KOPT-K1 (cell line): ENCODE measurements around the gene DGAT2.
"Not testable (repeated sequence)": the region's sequence is repeated elsewhere in the genome, so short reads cannot be mapped to it uniquely, and the experiment has no call there.

ENCODE experiments used
- H3K27ac ChIP-seq: fragments of 200-600 bp; sonication (generic); 2 replicates; pipeline ENCODE4 v1.5.1; 2016; ENCODE audit warnings: antibody characterized with exemption, mild to moderate bottlenecking, low read depth, low read length; ENCODE audit not compliant: poor library complexity, severe bottlenecking
- H3K36me3 ChIP-seq: fragments of 200-600 bp; sonication (generic); 2 replicates; pipeline ENCODE4 v1.5.1; 2017; ENCODE audit warnings: antibody characterized with exemption, mild to moderate bottlenecking, low read length, moderate library complexity; ENCODE audit not compliant: insufficient read depth
- H3K9me3 ChIP-seq: fragments of 200-600 bp; sonication (generic); 2 replicates; pipeline ENCODE4 v1.5.1; 2017; ENCODE audit warnings: antibody characterized with exemption, low read length, mild to moderate bottlenecking; ENCODE audit not compliant: insufficient read depth, poor library complexity, severe bottlenecking

Gene DGAT2

DNA sequence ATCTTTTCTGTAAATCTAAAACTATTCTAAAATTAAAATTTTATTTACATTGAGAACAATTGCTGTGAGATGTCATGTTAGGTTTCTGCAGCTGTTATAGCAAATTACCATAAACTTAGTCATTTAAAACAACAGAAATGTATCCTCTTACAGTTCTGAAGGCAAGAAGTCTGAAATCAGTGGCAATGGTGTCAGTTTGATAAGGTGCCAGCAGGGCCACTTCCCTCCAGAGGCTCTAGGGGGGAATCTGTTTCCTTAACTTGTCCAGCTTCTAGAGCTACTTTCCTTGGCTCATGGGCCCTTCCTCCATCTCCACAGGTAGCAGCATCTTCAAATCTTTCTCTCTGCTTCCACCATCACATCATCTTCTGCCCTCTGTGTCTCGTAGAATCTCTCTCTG is 27.9 kb upstream of the DGAT2 start:
- no peaks in the 10 kb centered on the region for H3K36me3 ChIP-seq
- H3K9me3 ChIP-seq, result no peaks in the 10 kb centered on the region
- no peak overlapping the region for H3K27ac ChIP-seq

- H3K36me3 ChIP-seq, H3K27ac ChIP-seq, H3K9me3 ChIP-seq: not testable (repeated sequence)
These were observed 25.4 kb upstream of the DGAT2 start for GRCh38 chr11:75743159-75743558.

DNA sequence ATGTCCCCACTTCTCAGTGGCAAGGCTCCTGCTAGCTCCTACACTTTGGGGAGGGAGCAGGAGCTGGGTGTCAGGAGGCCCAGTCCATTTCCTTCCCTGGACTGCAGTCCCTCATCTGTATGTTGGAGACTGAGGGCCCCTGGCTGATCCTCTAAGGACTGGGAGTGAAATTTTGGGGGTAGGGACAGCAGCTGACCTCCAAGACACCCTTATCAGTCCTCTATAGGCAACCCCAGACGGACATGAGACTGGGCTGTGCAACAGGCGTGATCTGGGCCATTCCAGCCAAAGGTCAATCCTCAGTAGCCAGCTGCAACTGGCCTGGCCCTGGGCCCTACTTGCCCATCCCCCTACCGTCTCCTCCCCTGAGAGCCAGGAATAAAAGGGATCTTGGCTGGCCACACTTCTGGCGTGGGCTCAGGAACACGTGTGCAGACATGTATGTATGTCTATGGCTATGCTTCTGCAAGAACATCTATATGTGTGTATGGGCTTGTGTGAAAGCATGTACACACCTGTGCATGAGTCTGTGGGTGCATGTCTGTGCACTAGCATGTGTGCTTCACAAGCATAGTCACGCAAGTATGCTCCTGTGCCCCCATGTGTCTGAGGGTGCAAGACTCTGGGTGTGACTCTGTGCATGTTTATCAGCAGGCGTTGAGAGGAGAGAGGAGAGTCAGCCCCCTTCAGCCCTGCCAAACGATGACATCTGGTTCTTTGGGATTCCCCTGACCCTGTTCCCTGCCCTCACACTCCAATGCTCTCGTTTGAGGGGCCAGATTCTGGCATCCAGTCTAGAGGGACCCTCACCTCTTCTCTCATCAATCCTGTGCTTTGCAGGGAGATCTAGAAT is 24.6 kb upstream of the DGAT2 start:
- Histone ChIP-seq H3K27ac (no peak overlapping the region), H3K36me3 (no peaks in the 10 kb centered on the region), H3K9me3 (peaks cover 8% of the 10 kb centered on the region)

DNA sequence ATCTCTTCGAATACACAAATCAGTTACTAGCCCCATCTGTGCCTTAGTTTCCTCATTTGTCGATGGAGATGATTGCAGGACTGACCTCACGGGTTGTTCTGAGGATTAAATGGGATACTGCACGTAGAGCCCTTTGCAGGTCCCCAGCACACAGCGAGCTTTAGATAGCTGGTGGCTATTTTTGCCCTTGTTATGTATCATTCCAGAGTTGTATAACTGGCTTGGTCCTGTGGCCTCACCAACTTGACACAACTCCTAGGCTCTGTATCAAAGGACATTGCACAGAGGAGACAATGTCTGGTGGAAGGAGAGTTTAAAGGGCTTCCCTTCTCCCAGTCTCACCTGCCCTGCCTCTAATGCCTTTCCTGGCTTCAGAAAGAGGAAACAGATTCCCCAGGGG is 22.8 kb upstream of the DGAT2 start:
- peaks cover 8% of the 10 kb centered on the region for H3K9me3 ChIP-seq
- H3K36me3 ChIP-seq, result no peaks in the 10 kb centered on the region
- H3K27ac ChIP-seq, result no peak overlapping the region

GRCh38 chr11:75748729-75749273 is 19.8 kb upstream of the DGAT2 start:
- H3K27ac ChIP-seq, H3K36me3 ChIP-seq, H3K9me3 ChIP-seq: not testable (repeated sequence)

- not testable (repeated sequence) for H3K9me3 ChIP-seq, H3K36me3 ChIP-seq, H3K27ac ChIP-seq
These were observed 13.6 kb upstream of the DGAT2 start for GRCh38 chr11:75754933-75755332.

DNA sequence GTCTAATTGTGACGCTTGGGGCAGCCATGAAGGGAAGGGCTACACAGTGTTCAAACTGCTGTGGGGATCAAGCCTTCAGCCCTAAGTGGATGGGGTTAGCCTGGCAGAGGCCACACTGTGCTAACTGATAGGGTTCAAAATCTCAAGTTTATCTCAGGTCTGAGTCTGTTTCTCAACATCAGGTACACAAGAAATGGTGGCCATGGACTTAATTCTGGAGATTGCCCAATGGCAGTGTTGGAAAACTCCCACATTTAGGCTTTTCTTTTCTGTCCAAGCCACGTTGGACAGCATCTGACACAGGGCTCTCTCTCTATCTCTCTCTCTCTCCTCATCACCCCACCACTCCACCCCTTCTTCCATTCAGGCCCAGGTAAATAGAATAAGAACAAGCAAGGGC is 10.9 kb upstream of the DGAT2 start:
- Histone ChIP-seq H3K9me3 (no peaks in the 10 kb centered on the region), H3K27ac (no peak overlapping the region), H3K36me3 (no peaks in the 10 kb centered on the region)

DNA sequence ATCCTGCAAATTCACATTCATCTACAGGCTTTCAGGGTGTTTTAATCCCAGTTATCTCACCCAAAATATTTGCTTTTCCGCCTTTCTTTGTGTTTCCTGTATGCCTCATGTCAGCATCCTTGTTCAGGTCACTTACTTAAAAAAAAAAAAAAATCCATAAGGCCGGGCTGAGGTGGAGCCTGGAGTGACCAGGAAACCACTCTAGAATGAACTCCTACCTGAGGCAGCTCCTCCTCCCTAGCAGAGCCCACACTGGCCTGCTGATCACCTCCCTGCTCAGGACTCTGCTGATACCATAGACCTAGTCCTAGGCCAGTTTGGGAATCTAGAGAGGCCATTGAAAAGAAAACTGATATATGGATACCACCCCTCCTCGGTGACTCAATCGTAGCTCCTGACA is 8.7 kb upstream of the DGAT2 start:
- Histone ChIP-seq H3K9me3 (no peaks in the 10 kb centered on the region), H3K36me3 (no peaks in the 10 kb centered on the region), H3K27ac (no peak overlapping the region)

GRCh38 chr11:75760243-75760642 is 8.3 kb upstream of the DGAT2 start:
- H3K36me3 ChIP-seq, result no peaks in the 10 kb centered on the region
- no peaks in the 10 kb centered on the region for H3K9me3 ChIP-seq
- H3K27ac ChIP-seq, result no peak overlapping the region

GRCh38 chr11:75760710-75761493 is 7.7 kb upstream of the DGAT2 start:
- no peak overlapping the region for H3K27ac ChIP-seq
- no peaks in the 10 kb centered on the region for H3K9me3 ChIP-seq

DNA sequence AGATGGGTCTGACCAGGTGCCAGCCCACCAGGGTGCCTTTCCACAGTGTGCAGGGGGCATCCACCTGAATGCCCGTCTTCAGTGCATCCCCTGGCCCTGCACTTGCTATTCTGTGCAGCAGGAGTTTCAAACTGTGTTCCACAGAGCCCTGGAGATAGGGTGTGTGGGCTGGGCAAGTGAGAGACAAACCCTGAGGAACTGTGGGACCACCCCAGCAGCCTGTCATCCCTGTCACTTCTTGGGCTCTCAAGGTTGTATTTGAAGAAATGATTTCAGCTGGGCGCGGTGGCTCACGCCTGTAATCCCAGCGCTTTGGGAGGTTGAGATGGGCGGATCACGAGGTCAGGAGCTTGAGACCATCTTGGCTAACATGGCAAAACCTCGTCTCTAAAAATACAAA is 6.4 kb upstream of the DGAT2 start:
- no peak overlapping the region for H3K27ac ChIP-seq
- H3K9me3 ChIP-seq, result no peaks in the 10 kb centered on the region
- no peaks in the 10 kb centered on the region for H3K36me3 ChIP-seq

More at GRCh38 chr11:75760710-75761493, 7.7 kb upstream of the DGAT2 start:
- no peaks in the 10 kb centered on the region for H3K36me3 ChIP-seq

- H3K27ac ChIP-seq, result no peak overlapping the region
- H3K36me3 ChIP-seq, result no peaks in the 10 kb centered on the region
These were observed 5.7 kb upstream of the DGAT2 start for GRCh38 chr11:75762885-75763284.

GRCh38 chr11:75763846-75764245 is 4.7 kb upstream of the DGAT2 start:
- H3K9me3 ChIP-seq, result no peaks in the 10 kb centered on the region
- H3K36me3 ChIP-seq, result no peaks in the 10 kb centered on the region
- no peak overlapping the region for H3K27ac ChIP-seq

More at GRCh38 chr11:75762885-75763284, 5.7 kb upstream of the DGAT2 start:
- H3K9me3 ChIP-seq, result no peaks in the 10 kb centered on the region

- Histone ChIP-seq H3K9me3 (no peaks in the 10 kb centered on the region), H3K36me3 (no peaks in the 10 kb centered on the region), H3K27ac (no peak overlapping the region)
These were observed 3.5 kb upstream of the DGAT2 start for GRCh38 chr11:75765116-75765515.

GRCh38 chr11:75766443-75767227 is 1.9 kb upstream of the DGAT2 start:
- no peak overlapping the region for H3K27ac ChIP-seq
- H3K9me3 ChIP-seq, result no peaks in the 10 kb centered on the region
- no peaks in the 10 kb centered on the region for H3K36me3 ChIP-seq
